Right lobe of liver (tissue), 6 donors: ENCODE measurements around the gene GPR3. TPM values are rescaled to one million over a fixed set of nuclear protein-coding genes. Genes with fewer than 3 reads are reported as not detected.

ENCODE experiments used
- ATAC-seq, 4 donors: fragments of 200-7000 bp; cut with Tn5 transposase; one replicate each; pipeline ENCODE4 v1.9.1; 2020; ENCODE audit warnings: mild to moderate bottlenecking in 4 of 4, moderate library complexity in 4 of 4
- DNase-seq, 3 donors: peaks; one replicate each; pipeline ENCODE4 v3.0.0-alpha.2; 2020
- H3K27ac ChIP-seq, 3 donors: fragments of 200-600 bp; one replicate each; pipeline ENCODE4 v1.8.0; 2022
- H3K27me3 ChIP-seq, 2 donors: fragments of 200-600 bp; one replicate each; pipeline ENCODE4 v1.8.0; 2022
- H3K36me3 ChIP-seq, 4 donors: fragments of 200-600 bp; sonication (generic) in 1 of 4; one replicate each; pipeline versions ENCODE4 v1.5.1 to v1.8.0; 2017 to 2022; ENCODE audit warnings: control low read depth in 1 of 4
- H3K4me1 ChIP-seq, 4 donors: fragments of 200-600 bp; sonication (generic) in 1 of 4; one replicate each; pipeline versions ENCODE4 v1.5.1 to v1.8.0; 2017 to 2022; ENCODE audit warnings: control low read depth in 1 of 4
- H3K4me3 ChIP-seq, 3 donors: fragments of 200-600 bp; one replicate each; pipeline ENCODE4 v1.8.0; 2022
- H3K9me3 ChIP-seq, 4 donors: fragments of 200-600 bp; sonication (generic) in 1 of 4; one replicate each; pipeline versions ENCODE4 v1.5.1 to v1.8.0; 2017 to 2022; ENCODE audit warnings: control low read depth in 1 of 4
- POLR2A ChIP-seq: fragments of 450-650 bp; IDR thresholded peaks from one replicate; pipeline ENCODE4 v1.6.1; 2017; ENCODE audit warnings: antibody characterized with exemption, mild to moderate bottlenecking
- WGBS: methylation state at CpG from one replicate; pipeline ENCODE4 v1.1.6; 2018; ENCODE audit warnings: low coverage, low lambda C conversion rate; ENCODE audit not compliant: insufficient coverage; ENCODE audit errors: missing lambda C conversion rate; 5-methylcytosine and 5-hydroxymethylcytosine counted together
- intact Hi-C, 2 donors: fragments of 100-400 bp; cut with DNase I; formaldehyde crosslinking; loops; one replicate each; pipeline versions ENCODE4 v1.11.2 to v1.14.1; 2022
- total RNA-seq, 6 experiments: library from RNA; depleted of rRNA in 2 of 6; stranded (reverse); fragments of >200 nt in 2 of 6; fragmentation: NEBNext Ultra II Directional in 3 of 6; extraction: Animal tissue kit (Norgen Biotek cat#: 25700) in 3 of 6; gene quantifications; one replicate each; pipeline versions ENCODE4 v1.1.0 to v1.2.4, GENCODE V29; 2016 to 2023
- TF ChIP-seq, protein P1 (sequence below), 4 donors: fragments of 200-600 bp in 3 of 4; fragments of 450-650 bp in 1 of 4; IDR thresholded peaks; one replicate each; pipeline versions ENCODE4 v1.5.1 to v1.8.0; 2016 to 2022; ENCODE audit warnings: antibody characterized with exemption in 4 of 4, mild to moderate bottlenecking in 2 of 4
- donor health status: DM: no; HTN: yes; CAD: no.
- donor health status: DM: no; HTN: no; CAD: no.
- donor health status: DM: no; HTN: no; CAD: no.
- donor health status: DM: no; HTN: yes; CAD: no.
- donor health status: DM: no; HTN: yes; CAD: no.

The GPR3 gene
- total RNA-seq, 6 experiments from 2014 or later, result 0.19 to 0.43 TPM; not detected in 4

DNA sequence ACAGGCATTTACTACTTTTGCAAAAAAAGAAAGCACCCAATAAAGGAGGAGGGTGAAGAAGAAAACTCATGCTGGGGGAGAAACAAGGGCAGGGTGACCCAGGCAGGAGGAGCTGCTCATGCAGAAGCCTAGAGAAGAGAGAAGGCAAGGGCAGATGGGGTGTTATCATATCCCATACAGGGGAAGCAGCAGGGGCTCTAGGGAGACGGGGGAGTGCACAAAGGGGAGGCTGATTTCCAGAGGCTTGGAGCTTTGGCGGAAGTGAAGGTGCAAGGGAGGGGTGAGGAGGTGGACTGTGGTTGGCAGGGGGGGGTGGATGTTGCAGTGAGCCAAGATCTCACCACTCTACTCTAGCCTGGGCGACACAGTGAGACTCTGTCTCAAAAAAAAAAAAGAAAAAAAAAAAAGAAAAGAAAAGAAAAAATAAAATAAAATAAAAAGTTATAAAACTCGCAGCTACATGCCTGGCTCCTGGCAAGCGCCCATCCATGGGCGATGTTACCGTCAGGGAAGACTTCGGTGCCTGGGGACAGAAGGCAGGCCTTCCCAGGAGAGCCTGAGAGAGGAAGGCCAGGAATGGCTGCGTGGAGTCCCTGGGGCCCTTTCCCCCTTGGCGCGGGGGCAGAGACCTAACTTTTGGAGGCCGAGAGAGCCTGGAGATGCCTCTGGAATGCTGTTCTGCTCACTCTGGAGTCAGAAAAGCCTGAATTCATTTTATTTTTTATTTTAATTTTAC lies 14.5 kb upstream of the GPR3 start:
- Histone ChIP-seq H3K27ac (no peak overlapping the region), H3K27me3 (no peaks in the 10 kb centered on the region), H3K9me3 (no peaks in the 10 kb centered on the region), H3K4me1 (no peaks in the 10 kb centered on the region), H3K36me3 (no peaks in the 10 kb centered on the region), H3K4me3 (no peak overlapping the region)
- intact Hi-C loops, result no loop called here
- TF ChIP-seq POLR2A, result no peak
- TF ChIP-seq, protein P1, sequence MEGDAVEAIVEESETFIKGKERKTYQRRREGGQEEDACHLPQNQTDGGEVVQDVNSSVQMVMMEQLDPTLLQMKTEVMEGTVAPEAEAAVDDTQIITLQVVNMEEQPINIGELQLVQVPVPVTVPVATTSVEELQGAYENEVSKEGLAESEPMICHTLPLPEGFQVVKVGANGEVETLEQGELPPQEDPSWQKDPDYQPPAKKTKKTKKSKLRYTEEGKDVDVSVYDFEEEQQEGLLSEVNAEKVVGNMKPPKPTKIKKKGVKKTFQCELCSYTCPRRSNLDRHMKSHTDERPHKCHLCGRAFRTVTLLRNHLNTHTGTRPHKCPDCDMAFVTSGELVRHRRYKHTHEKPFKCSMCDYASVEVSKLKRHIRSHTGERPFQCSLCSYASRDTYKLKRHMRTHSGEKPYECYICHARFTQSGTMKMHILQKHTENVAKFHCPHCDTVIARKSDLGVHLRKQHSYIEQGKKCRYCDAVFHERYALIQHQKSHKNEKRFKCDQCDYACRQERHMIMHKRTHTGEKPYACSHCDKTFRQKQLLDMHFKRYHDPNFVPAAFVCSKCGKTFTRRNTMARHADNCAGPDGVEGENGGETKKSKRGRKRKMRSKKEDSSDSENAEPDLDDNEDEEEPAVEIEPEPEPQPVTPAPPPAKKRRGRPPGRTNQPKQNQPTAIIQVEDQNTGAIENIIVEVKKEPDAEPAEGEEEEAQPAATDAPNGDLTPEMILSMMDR (IDR thresholded peaks at IDR 0.05), result no peak
- DNase-seq (no peak), ATAC-seq (no peak)
- WGBS, result 72% methylated on average over 9 of the region's 12 CpGs

DNA sequence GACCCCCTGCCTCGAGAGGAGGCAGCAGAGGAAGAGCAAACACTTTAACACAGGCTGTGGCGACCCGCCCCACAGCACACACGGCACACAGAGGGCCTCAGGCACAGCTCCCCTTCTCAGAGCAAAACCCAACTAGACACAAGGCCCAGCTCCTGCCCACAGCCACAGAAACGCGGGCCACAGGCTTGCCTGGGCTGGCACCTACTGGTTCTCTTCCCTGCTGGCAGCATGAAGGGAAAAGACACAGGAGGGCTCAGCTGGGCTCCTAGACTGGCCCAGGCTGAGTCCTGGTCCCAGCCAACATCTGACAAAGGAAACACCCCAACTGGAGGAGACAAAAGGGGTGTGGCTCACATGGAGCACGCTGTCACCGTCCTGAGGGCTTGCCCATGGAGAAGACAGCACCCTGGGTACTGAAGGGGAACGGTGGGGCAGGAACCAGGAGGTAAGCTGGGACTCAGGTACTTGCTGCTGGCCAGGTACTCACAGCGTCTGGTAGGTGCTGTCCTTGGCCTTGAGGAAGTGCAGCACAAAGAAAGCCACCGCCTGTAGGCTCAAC lies 12.8 kb upstream of the GPR3 start:
- DNase-seq, result no peak
- Histone ChIP-seq H3K27me3 (no peaks in the 10 kb centered on the region), H3K27ac (no peak overlapping the region), H3K9me3 (no peaks in the 10 kb centered on the region), H3K4me3 (no peak overlapping the region), H3K36me3 (no peaks in the 10 kb centered on the region), H3K4me1 (no peaks in the 10 kb centered on the region)
- 73% methylated on average over 2 of the region's 11 CpGs for WGBS
- TF ChIP-seq, protein P1 (IDR thresholded peaks at IDR 0.05), result no peak
- TF ChIP-seq POLR2A, result no peak
- intact Hi-C loops, result no loop called here
- no peak for ATAC-seq

DNA sequence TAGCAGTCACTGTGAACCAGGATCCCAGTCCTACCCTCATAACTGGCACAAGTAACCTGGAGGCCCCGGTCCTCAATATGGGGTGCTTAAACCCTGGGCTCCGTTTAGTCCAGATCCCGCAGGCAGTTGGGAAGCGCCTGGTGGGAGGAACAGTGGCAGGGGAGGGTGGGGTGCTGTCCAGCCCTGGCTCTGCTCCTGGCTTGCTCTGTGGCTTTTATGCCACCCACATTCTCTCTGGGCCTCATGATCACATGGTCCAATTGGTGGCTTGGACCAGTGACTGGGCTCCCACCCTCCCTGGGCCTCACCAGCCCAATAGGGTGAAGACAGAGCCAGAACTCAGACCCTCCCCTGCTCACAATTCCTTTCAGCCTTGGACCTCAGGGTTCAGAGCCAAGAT lies 12.2 kb upstream of the GPR3 start:
- ATAC-seq, result no peak
- Histone ChIP-seq H3K4me3 (no peak overlapping the region), H3K27ac (no peak overlapping the region), H3K36me3 (no peaks in the 10 kb centered on the region), H3K4me1 (no peaks in the 10 kb centered on the region), H3K9me3 (no peaks in the 10 kb centered on the region), H3K27me3 (no peaks in the 10 kb centered on the region)
- TF ChIP-seq, protein P1 (IDR thresholded peaks at IDR 0.05), result no peak
- TF ChIP-seq POLR2A, result no peak
- WGBS, result no CpG with 5 or more reads among the region's 4 CpGs
- no peak for DNase-seq
- intact Hi-C loops, result no loop called here

DNA sequence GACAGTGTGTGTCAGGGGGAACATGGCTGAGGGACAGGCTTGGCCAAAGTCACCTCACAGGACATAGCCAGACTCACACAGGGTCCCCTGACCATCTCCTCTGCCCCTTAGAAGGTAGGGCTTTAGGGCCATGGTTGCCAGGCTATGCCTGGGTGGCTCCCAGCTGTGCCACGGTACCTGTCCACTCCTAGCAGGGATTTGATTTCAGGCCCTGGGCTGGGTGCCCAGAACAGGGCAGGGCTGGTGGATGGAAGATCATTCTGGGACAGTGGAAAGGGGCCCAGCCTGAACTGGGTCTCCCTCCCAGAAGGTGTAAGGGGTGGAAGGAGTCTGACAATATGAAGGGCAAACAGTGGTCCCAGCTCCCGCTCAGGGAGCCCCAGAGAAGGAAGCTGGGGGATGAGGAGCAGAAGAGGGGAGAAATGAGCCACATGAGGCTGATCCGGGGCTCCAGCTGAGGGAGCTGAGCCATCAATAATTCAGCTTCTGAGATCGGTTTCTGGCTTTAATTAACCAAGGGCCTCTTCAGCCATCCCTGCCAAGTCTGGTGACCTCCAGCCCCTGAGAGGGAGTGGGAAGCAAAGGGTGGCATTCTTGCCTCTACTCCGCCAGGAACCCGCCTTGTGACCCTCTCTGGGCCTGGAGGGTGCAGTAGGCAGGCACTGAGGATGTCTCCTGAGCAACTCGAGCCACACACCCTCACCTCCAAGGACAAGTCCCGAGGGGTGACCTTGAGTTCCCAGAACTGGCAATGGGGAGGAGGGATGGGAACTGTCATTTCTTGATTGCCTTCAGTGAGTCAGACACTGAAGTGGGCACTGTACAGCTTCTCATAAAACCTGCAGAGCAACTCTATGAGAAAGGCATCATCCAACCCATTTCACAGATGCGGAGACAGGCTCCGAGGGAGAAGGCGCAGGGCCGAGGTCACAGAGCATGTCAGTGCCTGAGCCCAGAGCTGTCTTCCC lies 11.4 kb upstream of the GPR3 start:
- intact Hi-C loops, result no loop called here
- Histone ChIP-seq H3K36me3 (no peaks in the 10 kb centered on the region), H3K27ac (no peak overlapping the region), H3K27me3 (no peaks in the 10 kb centered on the region), H3K4me1 (no peaks in the 10 kb centered on the region), H3K9me3 (no peaks in the 10 kb centered on the region), H3K4me3 (no peak overlapping the region)
- DNase-seq, result no peak
- TF ChIP-seq, protein P1 (IDR thresholded peaks at IDR 0.05), result no peak
- TF ChIP-seq POLR2A, result no peak
- peak in 1 of 4 donors; percentile 21 for ATAC-seq
- WGBS, result 70% methylated on average over 2 of the region's 12 CpGs
